ENCODE measurements around the gene GABARAPL2. TPM values are rescaled to one million over a fixed set of nuclear protein-coding genes. Genes with fewer than 3 reads are reported as not detected.

GABARAPL2 gene
- polyA plus RNA-seq, 1 experiment, result 89.8 TPM

DNA sequence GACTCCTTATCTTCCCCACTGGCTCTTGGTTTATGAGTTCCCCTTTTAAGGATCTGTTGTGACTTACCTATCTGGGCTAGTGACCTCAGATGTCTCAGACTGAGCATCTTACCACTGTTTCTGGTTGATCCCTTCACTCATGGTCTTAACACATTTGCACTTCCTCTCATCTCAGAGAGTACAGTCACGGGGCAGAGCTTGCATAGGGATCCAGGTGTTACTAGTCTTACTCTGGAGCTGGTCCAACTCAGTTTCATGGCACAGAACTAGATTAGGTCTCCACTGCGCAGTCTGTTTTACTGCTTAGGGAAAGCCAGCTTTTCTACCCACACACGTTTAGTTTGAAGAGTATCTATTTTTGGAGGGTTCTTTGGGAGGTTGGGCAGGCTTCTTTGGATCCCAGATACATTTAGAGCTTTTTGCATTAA, 10.2 kb downstream of the GABARAPL2 start:
- ChIA-PET POLR2A (interaction anchor here (0.6 kb wide), 1 partner anchor 15 kb away, joined by 3 read pairs; no protein-coding TSS in a partner anchor), CTCF (interaction anchor here (1.3 kb wide), 1 partner anchor 45 kb away, joined by 3 read pairs; no protein-coding TSS in a partner anchor)
- no peak for TF ChIP-seq CTCF (IDR thresholded peaks at IDR 0.05; ENCODE audit: low read depth, low read length)
- no peaks in the 10 kb centered on the region for H3K9me3 ChIP-seq (ENCODE audit: control insufficient read depth, insufficient read depth, low read length)
- H3K27ac ChIP-seq (ENCODE audit: low read depth, low read length), result no peak overlapping the region
- no peak overlapping the region for H3K4me3 ChIP-seq (ENCODE audit: low read depth, low read length)
- no peaks in the 10 kb centered on the region for H3K27me3 ChIP-seq (ENCODE audit: control insufficient read depth, insufficient read depth, low read length)
- no peak for DNase-seq (ENCODE audit: low read depth, low spot score)

GRCh38 chr16:75578212-75578611, 12.0 kb downstream of the GABARAPL2 start:
- H3K4me3 ChIP-seq (ENCODE audit: low read depth, low read length), result no peak overlapping the region
- ChIA-PET CTCF (interaction anchor here (1.1 kb wide), 1 partner anchor 11 kb away, joined by 3 read pairs; no protein-coding TSS in a partner anchor), POLR2A (no interaction called here)
- no peaks in the 10 kb centered on the region for H3K27me3 ChIP-seq (ENCODE audit: control insufficient read depth, insufficient read depth, low read length)
- no peak overlapping the region for H3K27ac ChIP-seq (ENCODE audit: low read depth, low read length)
- no peak for DNase-seq (ENCODE audit: low read depth, low spot score)
- H3K9me3 ChIP-seq (ENCODE audit: control insufficient read depth, insufficient read depth, low read length), result no peaks in the 10 kb centered on the region
- TF ChIP-seq CTCF (IDR thresholded peaks at IDR 0.05; ENCODE audit: low read depth, low read length), result no peak

DNA sequence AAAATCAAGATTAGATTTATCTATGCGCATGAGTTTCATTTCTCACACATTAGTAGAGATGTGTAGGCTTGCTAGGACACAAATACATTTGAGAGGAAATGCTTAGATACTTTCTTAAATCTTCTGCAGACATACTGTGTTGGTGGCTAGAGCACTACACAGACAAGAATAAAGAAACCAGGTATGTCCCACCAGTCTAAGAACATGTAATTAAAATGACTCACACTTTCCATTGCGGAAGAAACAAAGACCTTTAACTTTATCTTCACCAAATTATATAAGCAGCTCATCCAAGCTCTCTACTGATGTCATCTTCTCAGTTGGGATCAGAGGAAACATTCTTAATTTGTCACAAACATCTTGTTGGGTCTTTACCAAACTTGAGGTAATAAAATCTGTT, 12.5 kb downstream of the GABARAPL2 start:
- no peak for DNase-seq (ENCODE audit: low read depth, low spot score)
- no peak overlapping the region for H3K27ac ChIP-seq (ENCODE audit: low read depth, low read length)
- TF ChIP-seq CTCF (IDR thresholded peaks at IDR 0.05; ENCODE audit: low read depth, low read length), result no peak
- H3K27me3 ChIP-seq (ENCODE audit: control insufficient read depth, insufficient read depth, low read length), result no peaks in the 10 kb centered on the region
- H3K4me3 ChIP-seq (ENCODE audit: low read depth, low read length), result no peak overlapping the region
- no peaks in the 10 kb centered on the region for H3K9me3 ChIP-seq (ENCODE audit: control insufficient read depth, insufficient read depth, low read length)
- ChIA-PET POLR2A (no interaction called here), CTCF (interaction anchor here (1.1 to 1.3 kb wide), 4 partner anchors 10 to 62 kb away, joined by 3 to 5 read pairs (median 3); no protein-coding TSS in a partner anchor)

DNA sequence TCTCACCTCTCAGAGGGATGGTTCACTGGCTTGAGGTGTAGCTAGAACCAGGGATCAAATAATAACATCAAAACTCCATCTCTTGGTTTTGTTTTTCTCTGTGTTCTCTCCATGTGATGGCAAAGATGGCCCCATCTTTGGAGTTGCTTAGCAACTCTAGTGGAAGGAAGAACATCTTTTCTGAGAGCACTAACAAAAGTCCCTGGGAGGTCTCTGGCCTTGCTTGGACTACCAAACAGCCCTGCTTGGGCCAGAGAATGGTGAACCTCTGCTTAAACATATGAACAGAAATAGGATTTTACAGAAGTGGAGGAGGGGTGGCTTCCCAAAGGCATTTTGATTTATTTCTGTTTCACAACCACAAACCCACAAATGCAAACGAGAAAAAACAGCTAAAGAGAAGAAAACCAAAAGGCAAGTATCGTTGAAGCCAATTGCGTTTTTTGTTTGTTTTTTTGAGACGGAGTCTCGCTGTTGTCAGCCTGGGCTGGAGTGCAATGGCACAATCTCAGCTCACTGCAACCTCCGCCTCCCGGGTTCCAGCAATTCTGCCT, 13.2 kb downstream of the GABARAPL2 start:
- no peak for TF ChIP-seq CTCF (IDR thresholded peaks at IDR 0.05; ENCODE audit: low read depth, low read length)
- Histone ChIP-seq H3K27ac (ENCODE audit: low read depth, low read length) (no peak overlapping the region), H3K27me3 (ENCODE audit: control insufficient read depth, insufficient read depth, low read length) (no peaks in the 10 kb centered on the region), H3K9me3 (ENCODE audit: control insufficient read depth, insufficient read depth, low read length) (no peaks in the 10 kb centered on the region), H3K4me3 (ENCODE audit: low read depth, low read length) (no peak overlapping the region)
- DNase-seq (ENCODE audit: low read depth, low spot score), result no peak
- CTCF ChIA-PET, result interaction anchor here (1.1 to 1.3 kb wide), 4 partner anchors 10 to 62 kb away, joined by 3 to 5 read pairs (median 3); no protein-coding TSS in a partner anchor
- POLR2A ChIA-PET, result no interaction called here

- no peak for TF ChIP-seq CTCF (IDR thresholded peaks at IDR 0.05; ENCODE audit: low read depth, low read length)
- no peak overlapping the region for H3K27ac ChIP-seq (ENCODE audit: low read depth, low read length)
- POLR2A ChIA-PET, result no interaction called here
- CTCF ChIA-PET, result interaction anchor here (1.3 kb wide), 1 partner anchor 119 kb away, joined by 3 read pairs; no protein-coding TSS in a partner anchor
- H3K9me3 ChIP-seq (ENCODE audit: control insufficient read depth, insufficient read depth, low read length), result no peaks in the 10 kb centered on the region
- no peak for DNase-seq (ENCODE audit: low read depth, low spot score)
- no peak overlapping the region for H3K4me3 ChIP-seq (ENCODE audit: low read depth, low read length)
- H3K27me3 ChIP-seq (ENCODE audit: control insufficient read depth, insufficient read depth, low read length), result no peaks in the 10 kb centered on the region
Observed at GRCh38 chr16:75584108-75584507, 17.9 kb downstream of the GABARAPL2 start.
